Spleen (tissue), 11 donors: ENCODE data around the gene BDH1. TPM values are rescaled to one million over a fixed set of nuclear protein-coding genes. Genes with fewer than 3 reads are reported as not detected.
"Not testable (repeated sequence)": the region's sequence is repeated elsewhere in the genome, so short reads cannot be mapped to it uniquely, and the experiment has no call there.

Experiments used
- DNase-seq: peaks from one replicate; pipeline ENCODE4 v3.0.0-alpha.2; 2020
- H3K27ac ChIP-seq, 8 donors: fragments of 200-600 bp; sonication (generic) in 7 of 8; 1 replicate in 4 of 8; 2 replicates in 4 of 8; pipeline versions ENCODE4 v1.5.0 to v1.8.0; 2016 to 2021; ENCODE audit warnings: inconsistent platforms in 4 of 8, mild to moderate bottlenecking in 4 of 8, moderate library complexity in 1 of 8
- H3K27me3 ChIP-seq, 7 donors: fragments of 200-600 bp; sonication (generic) in 6 of 7; replicated peaks in 1 of 7; 1 replicate in 4 of 7; 2 replicates in 3 of 7; pipeline versions ENCODE4 v1.5.0 to v1.8.0; 2016 to 2021; ENCODE audit warnings: inconsistent platforms in 3 of 7, mild to moderate bottlenecking in 1 of 7
- H3K36me3 ChIP-seq, 6 donors: fragments of 200-600 bp; sonication (generic) in 5 of 6; 1 replicate in 4 of 6; 2 replicates in 2 of 6; pipeline versions ENCODE4 v1.5.0 to v1.8.0; 2016 to 2021; ENCODE audit warnings: inconsistent platforms in 2 of 6
- H3K4me1 ChIP-seq, 6 donors: fragments of 200-600 bp; sonication (generic) in 5 of 6; 1 replicate in 3 of 6; 2 replicates in 3 of 6; pipeline versions ENCODE4 v1.5.0 to v1.8.0; 2016 to 2021; ENCODE audit warnings: inconsistent platforms in 3 of 6
- H3K4me3 ChIP-seq, 8 donors: fragments of 200-600 bp; sonication (generic) in 7 of 8; 1 replicate in 4 of 8; 2 replicates in 4 of 8; pipeline versions ENCODE4 v1.5.0 to v1.8.0; 2016 to 2021; ENCODE audit warnings: inconsistent platforms in 4 of 8, mild to moderate bottlenecking in 4 of 8, moderate library complexity in 2 of 8
- H3K9me3 ChIP-seq, 8 donors: fragments of 200-600 bp; sonication (generic) in 7 of 8; 1 replicate in 4 of 8; 2 replicates in 4 of 8; pipeline versions ENCODE4 v1.5.0 to v1.8.0; 2016 to 2021; ENCODE audit warnings: inconsistent platforms in 4 of 8
- POLR2A ChIP-seq, 3 donors: fragments of 450-650 bp; IDR thresholded peaks; one replicate each; pipeline ENCODE4 v1.5.1; 2017; ENCODE audit warnings: antibody characterized with exemption in 3 of 3, mild to moderate bottlenecking in 1 of 3
- POLR2AphosphoS5 ChIP-seq, 3 donors: sonication (generic); formaldehyde crosslinking; IDR thresholded peaks; one replicate each; pipeline ENCODE4 v1.5.1; 2017; ENCODE audit warnings: antibody characterized with exemption in 3 of 3
- WGBS, 5 donors: extraction: QIAGEN DNeasy Blood & Tissue Kit in 3 of 5; methylation state at CpG; one replicate each; pipeline versions ENCODE4 v1.1.5 to v1.1.7; 2013 to 2018; 5-methylcytosine and 5-hydroxymethylcytosine counted together
- intact Hi-C: fragments of 100-400 bp; cut with DNase I; formaldehyde crosslinking; loops from one replicate; pipeline ENCODE4 v1.15.0; 2023; ENCODE audit warnings: low total_unique reads
- polyA plus RNA-seq, 3 donors: library from polyadenylated mRNA; stranded (reverse); fragments of 200-250 nt; gene quantifications; one replicate each; pipeline ENCODE4 v1.2.1, GENCODE V29; 2013
- total RNA-seq, 7 donors: library from RNA; depleted of rRNA in 3 of 7; stranded (reverse); fragments of >200 nt in 3 of 7; fragmentation: NEBNext Ultra II Directional in 4 of 7; extraction: Animal tissue kit (Norgen Biotek cat#: 25700) in 4 of 7; gene quantifications; one replicate each; pipeline versions ENCODE4 v1.1.0 to v1.2.1, GENCODE V29; 2016 to 2021
- TF ChIP-seq, protein P1 (sequence below), 11 experiments: fragments of 200-600 bp in 7 of 11; fragments of 450-650 bp in 4 of 11; sonication (generic) in 4 of 11; IDR thresholded peaks in 8 of 11; conservative IDR thresholded peaks in 3 of 11; 1 replicate in 7 of 11; 2 replicates in 4 of 11; pipeline versions ENCODE4 v1.4.0 to v1.8.0; 2016 to 2021; ENCODE audit warnings: antibody characterized with exemption in 11 of 11, inconsistent platforms in 4 of 11, mild to moderate bottlenecking in 1 of 11
- donor health status: healthy with polysubstance abuse.
- donor health status: DM: no; HTN: no; CAD: no; lungs with moderate emphysema.
- donor health status: DM: no; HTN: no; CAD: no.
- donor health status: Bipolar disorder and iron deficiency.
- donor health status: healthy.
- donor health status: DM: no; HTN: no; CAD: no.
- donor health status: DM: yes; HTN: yes; CAD: no.

The BDH1 gene
- total and polyA plus RNA-seq, 10 donors: 11.5 to 24.6 (median 17.5) TPM

DNA sequence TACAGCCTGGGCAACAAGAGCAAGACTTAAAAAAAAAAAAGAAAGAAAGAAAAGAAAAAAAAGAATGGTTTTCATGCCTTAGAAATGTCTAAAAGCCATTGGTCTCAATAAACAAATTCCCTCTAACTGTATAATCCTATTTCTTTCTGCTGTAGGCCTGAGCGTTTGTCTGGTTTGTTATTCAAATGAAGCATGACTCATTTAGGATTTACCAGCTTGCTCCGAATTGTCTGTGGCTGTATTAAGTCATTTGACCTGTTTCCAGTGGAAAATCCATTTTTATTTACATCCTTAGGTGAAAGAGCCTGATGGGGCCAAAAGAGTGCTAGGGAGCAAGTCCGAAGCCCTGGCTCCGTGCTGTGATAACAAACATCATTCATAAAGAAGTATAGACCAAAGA lies 73.8 kb downstream of the BDH1 start:
- no peaks in the 10 kb centered on the region for H3K36me3 ChIP-seq
- H3K9me3 ChIP-seq: no peaks in the 10 kb centered on the region
- no peak overlapping the region for H3K27ac ChIP-seq
- H3K27me3 ChIP-seq: peaks cover 0 to 23% (median 0%) of the 10 kb centered on the region in 7 donors
- intact Hi-C loops: no loop called here
- DNase-seq: no peak
- no peak overlapping the region for H3K4me3 ChIP-seq
- no peak for TF ChIP-seq POLR2A (IDR thresholded peaks at IDR 0.05)
- TF ChIP-seq, protein P1, sequence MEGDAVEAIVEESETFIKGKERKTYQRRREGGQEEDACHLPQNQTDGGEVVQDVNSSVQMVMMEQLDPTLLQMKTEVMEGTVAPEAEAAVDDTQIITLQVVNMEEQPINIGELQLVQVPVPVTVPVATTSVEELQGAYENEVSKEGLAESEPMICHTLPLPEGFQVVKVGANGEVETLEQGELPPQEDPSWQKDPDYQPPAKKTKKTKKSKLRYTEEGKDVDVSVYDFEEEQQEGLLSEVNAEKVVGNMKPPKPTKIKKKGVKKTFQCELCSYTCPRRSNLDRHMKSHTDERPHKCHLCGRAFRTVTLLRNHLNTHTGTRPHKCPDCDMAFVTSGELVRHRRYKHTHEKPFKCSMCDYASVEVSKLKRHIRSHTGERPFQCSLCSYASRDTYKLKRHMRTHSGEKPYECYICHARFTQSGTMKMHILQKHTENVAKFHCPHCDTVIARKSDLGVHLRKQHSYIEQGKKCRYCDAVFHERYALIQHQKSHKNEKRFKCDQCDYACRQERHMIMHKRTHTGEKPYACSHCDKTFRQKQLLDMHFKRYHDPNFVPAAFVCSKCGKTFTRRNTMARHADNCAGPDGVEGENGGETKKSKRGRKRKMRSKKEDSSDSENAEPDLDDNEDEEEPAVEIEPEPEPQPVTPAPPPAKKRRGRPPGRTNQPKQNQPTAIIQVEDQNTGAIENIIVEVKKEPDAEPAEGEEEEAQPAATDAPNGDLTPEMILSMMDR (IDR thresholded peaks at IDR 0.05 in 8 of 11, conservative IDR thresholded peaks at IDR 0.05 in 3 of 11): no peak
- no peak for TF ChIP-seq POLR2AphosphoS5 (IDR thresholded peaks at IDR 0.05)
- WGBS, 5 donors: 79 to 88% (median 85%) methylated on average over 4 of the region's 4 CpGs
- H3K4me1 ChIP-seq: no peaks in the 10 kb centered on the region

DNA sequence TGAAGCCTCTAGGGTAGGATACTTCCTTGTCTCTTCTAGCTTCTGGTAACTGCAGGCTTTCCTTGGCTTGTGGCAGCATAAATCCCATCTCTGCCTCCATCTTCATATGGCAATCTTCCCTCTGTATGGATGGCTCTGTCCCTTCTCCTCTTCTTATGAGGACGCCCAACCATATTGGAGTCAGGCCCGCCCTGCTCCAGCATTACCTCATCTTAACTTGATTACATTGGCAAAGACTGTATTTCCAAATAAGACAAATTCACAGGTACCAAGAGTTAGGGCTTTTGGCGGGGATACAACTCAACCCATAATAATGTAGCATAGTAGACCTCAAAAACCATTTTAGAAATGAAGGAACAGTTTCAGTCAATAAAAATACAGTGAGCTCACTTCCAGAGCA lies 75.4 kb downstream of the BDH1 start:
- TF ChIP-seq POLR2A (IDR thresholded peaks at IDR 0.05) (no peak), POLR2AphosphoS5 (IDR thresholded peaks at IDR 0.05) (no peak)
- TF ChIP-seq, protein P1 (IDR thresholded peaks at IDR 0.05 in 8 of 11, conservative IDR thresholded peaks at IDR 0.05 in 3 of 11): no peak
- H3K27me3 ChIP-seq: peaks cover 0 to 24% (median 0%) of the 10 kb centered on the region in 7 donors
- H3K4me1 ChIP-seq: no peaks in the 10 kb centered on the region
- 90 to 97% (median 95%) methylated on average over 3 of the region's 3 CpGs for WGBS, 5 donors
- intact Hi-C loops: no loop called here
- H3K36me3 ChIP-seq: no peaks in the 10 kb centered on the region
- H3K4me3 ChIP-seq: no peak overlapping the region
- no peak overlapping the region for H3K27ac ChIP-seq
- no peak for DNase-seq
- H3K9me3 ChIP-seq: no peaks in the 10 kb centered on the region

DNA sequence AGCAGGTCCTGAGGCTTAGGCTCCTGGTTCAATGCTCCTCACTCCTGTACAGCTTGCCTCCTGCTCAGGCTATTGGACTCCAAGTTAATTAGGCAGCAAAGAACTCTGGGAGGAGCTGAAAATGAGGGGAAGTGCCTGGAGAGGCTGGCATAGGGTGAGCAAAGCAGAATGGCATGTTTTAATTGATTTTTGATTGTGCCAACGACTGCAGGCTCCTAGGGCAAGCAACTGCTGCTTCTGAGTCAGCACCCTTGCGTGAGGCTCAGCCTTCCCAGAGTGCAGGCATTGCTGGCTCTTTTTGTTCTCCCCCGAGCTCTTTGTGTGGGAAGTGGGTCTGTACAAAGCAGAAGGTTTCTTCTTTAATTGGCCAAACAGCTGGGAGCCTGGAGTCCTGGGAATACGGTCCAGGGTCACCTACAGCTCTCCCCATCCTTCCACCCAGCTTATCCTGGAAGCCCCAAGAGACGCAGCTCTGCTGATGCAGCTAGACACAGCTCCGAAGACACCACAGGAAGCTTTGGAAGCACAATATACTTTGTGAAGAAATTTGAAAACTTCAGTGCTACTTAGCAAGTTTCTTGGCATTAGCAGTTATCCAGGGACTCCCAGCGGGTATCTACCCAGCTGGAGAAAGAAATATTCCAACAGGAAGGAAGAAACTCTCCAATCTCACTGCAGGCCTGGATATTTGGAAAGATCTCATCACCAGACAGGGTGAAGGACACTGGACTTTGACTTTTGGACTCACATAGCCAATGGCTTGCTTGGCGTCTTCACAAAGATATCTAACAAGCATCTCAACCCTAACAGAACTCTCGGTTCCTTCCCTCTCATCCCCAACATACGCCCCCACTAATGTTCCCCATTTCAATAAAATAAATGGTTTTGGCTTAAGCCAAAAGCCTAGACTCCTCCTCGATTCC lies 76.8 kb downstream of the BDH1 start:
- no peak for DNase-seq
- TF ChIP-seq, protein P1 (IDR thresholded peaks at IDR 0.05 in 8 of 11, conservative IDR thresholded peaks at IDR 0.05 in 3 of 11): no peak
- TF ChIP-seq POLR2AphosphoS5 (IDR thresholded peaks at IDR 0.05) (no peak), POLR2A (IDR thresholded peaks at IDR 0.05) (no peak)
- Histone ChIP-seq H3K4me1 (no peaks in the 10 kb centered on the region), H3K4me3 (no peak overlapping the region), H3K27ac (no peak overlapping the region), H3K9me3 (no peaks in the 10 kb centered on the region), H3K27me3 (peaks cover 0 to 32% (median 0%) of the 10 kb centered on the region in 7 donors), H3K36me3 (no peaks in the 10 kb centered on the region)
- WGBS, 5 donors: 69 to 80% (median 75%) methylated on average over 11 of the region's 11 CpGs
- intact Hi-C loops: no loop called here

DNA sequence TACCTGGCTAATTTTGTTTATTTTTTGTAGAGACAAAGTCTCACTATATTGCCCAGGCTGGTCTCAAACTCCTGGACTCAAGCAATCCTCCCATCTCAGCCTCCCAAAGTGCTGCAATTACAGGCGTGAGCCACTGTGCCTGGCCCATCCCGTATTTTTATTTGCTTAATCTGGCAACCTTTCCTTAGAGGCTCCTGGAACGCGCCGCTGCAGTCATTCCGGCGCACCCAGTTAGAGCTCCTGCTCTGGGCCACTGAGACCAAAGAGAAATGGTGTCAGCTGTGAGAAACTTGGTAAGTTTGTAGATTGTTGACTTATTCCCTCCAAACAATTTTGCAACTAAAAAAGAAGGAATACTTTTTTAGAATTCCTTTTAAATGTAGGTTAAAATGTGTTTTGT lies 78.0 kb downstream of the BDH1 start:
- H3K36me3 ChIP-seq, intact Hi-C loops, H3K4me3 ChIP-seq, H3K27ac ChIP-seq, DNase-seq, H3K9me3 ChIP-seq, H3K4me1 ChIP-seq: not testable (repeated sequence)
- 93 to 97% (median 96%) methylated on average over 7 of the region's 7 CpGs for WGBS, 5 donors
- H3K27me3 ChIP-seq: peaks cover 0 to 37% (median 0%) of the 10 kb centered on the region in 7 donors
